ENCODE results near the gene PRDM15. TPM values are rescaled to one million over a fixed set of nuclear protein-coding genes. Genes with fewer than 3 reads are reported as not detected.

The PRDM15 gene
- total RNA-seq, 4 donors from 2014 or later = 11.8 to 33.7 (median 18.5) TPM

- WGBS, 2 donors = 74 to 75% methylated on average over 11 of the region's 11 CpGs
- TF ChIP-seq CTCF (IDR thresholded peaks at IDR 0.05) (no peak), POLR2A (IDR thresholded peaks at IDR 0.05) (no peak), EP300 (IDR thresholded peaks at IDR 0.05) (no peak)
- no peak for DNase-seq (ENCODE audit: low spot score in 2 of 2)
Observed at GRCh38 chr21:41897047-41897669, 18.0 kb upstream of the PRDM15 start.

GRCh38 chr21:41895643-41896493 is 16.7 kb upstream of the PRDM15 start:
- Histone ChIP-seq H3K27ac (peak overlapping the region in 1 of 4 donors; percentile 35), H3K9me3 (no peaks in the 10 kb centered on the region), H3K36me3 (peaks cover 0 to 86% (median 0%) of the 10 kb centered on the region in 3 donors), H3K4me1 (peaks cover 0 to 17% (median 0%) of the 10 kb centered on the region in 4 donors), H3K27me3 (no peaks in the 10 kb centered on the region), H3K4me3 (no peak overlapping the region)
- WGBS, 2 donors = 63% methylated on average over 22 of the region's 22 CpGs
- TF ChIP-seq EP300 (IDR thresholded peaks at IDR 0.05) = no peak
- no peak for TF ChIP-seq CTCF (IDR thresholded peaks at IDR 0.05)
- no peak for TF ChIP-seq POLR2A (IDR thresholded peaks at IDR 0.05)
- no peak for DNase-seq (ENCODE audit: low spot score in 2 of 2)

More at GRCh38 chr21:41897047-41897669, 18.0 kb upstream of the PRDM15 start:
- Histone ChIP-seq H3K27me3 (no peaks in the 10 kb centered on the region), H3K4me3 (no peak overlapping the region), H3K4me1 (peaks cover 0 to 17% (median 0%) of the 10 kb centered on the region in 4 donors), H3K9me3 (no peaks in the 10 kb centered on the region), H3K27ac (peak overlapping the region in 1 of 4 donors; percentile 20), H3K36me3 (peaks cover 0 to 86% (median 0%) of the 10 kb centered on the region in 3 donors)

GRCh38 chr21:41894922-41895557 is 15.9 kb upstream of the PRDM15 start:
- H3K27ac ChIP-seq = no peak overlapping the region
- no peaks in the 10 kb centered on the region for H3K27me3 ChIP-seq
- H3K4me3 ChIP-seq = no peak overlapping the region
- H3K4me1 ChIP-seq = peaks cover 0 to 17% (median 0%) of the 10 kb centered on the region in 4 donors
- no peak for DNase-seq (ENCODE audit: low spot score in 2 of 2)
- TF ChIP-seq POLR2A (IDR thresholded peaks at IDR 0.05) = no peak
- no peak for TF ChIP-seq CTCF (IDR thresholded peaks at IDR 0.05)
- no peak for TF ChIP-seq EP300 (IDR thresholded peaks at IDR 0.05)
- no peaks in the 10 kb centered on the region for H3K9me3 ChIP-seq
- 72 to 78% methylated on average over 13 of the region's 13 CpGs for WGBS, 2 donors
- peaks cover 0 to 86% (median 0%) of the 10 kb centered on the region in 3 donors for H3K36me3 ChIP-seq

- Histone ChIP-seq H3K9me3 (no peaks in the 10 kb centered on the region), H3K27me3 (no peaks in the 10 kb centered on the region), H3K27ac (no peak overlapping the region), H3K36me3 (peaks cover 0 to 86% (median 0%) of the 10 kb centered on the region in 3 donors), H3K4me3 (no peak overlapping the region), H3K4me1 (peaks cover 0 to 17% (median 0%) of the 10 kb centered on the region in 4 donors)
- no peak for DNase-seq (ENCODE audit: low spot score in 2 of 2)
- TF ChIP-seq EP300 (IDR thresholded peaks at IDR 0.05) = no peak
- TF ChIP-seq CTCF (IDR thresholded peaks at IDR 0.05) = no peak
- TF ChIP-seq POLR2A (IDR thresholded peaks at IDR 0.05) = no peak
- 85% methylated on average over 9 of the region's 9 CpGs for WGBS, 2 donors
Observed at GRCh38 chr21:41894511-41894910, 15.4 kb upstream of the PRDM15 start.

All from tibial nerve (tissue), 4 donors.